HepG2 (cell line): ENCODE results near the gene BPIFB6. TPM values are rescaled to one million over a fixed set of nuclear protein-coding genes. Genes with fewer than 3 reads are reported as not detected.
A peak's percentile ranks its signal among the peaks of the same experiment; 100 is the strongest.

Source experiments
- ATAC-seq: fragments of 200-7000 bp; cut with Tn5 transposase; 3 replicates; pipeline ENCODE4 v1.9.1; 2020; ENCODE audit warnings: mild to moderate bottlenecking, moderate library complexity
- BruUV-seq: library from RNA; stranded (reverse); fragments of 400-500 nt; replicated peaks from 2 replicates; lab custom pipeline; 2021; lab: Mats Ljungman, UMichigan
- CTCF ChIA-PET: fragments of 300-600 bp; formaldehyde crosslinking; extraction: SDS; loops from one replicate; lab custom pipeline; 2021; ENCODE audit warnings: low total read pairs, inconsistent platforms, low intra/inter-chr PET ratio; lab: Yijun Ruan, JAX
- POLR2A ChIA-PET: fragments of 350-600 bp; sonication (Branson Sonifier 250); formaldehyde crosslinking; loops from one replicate; lab custom pipeline; 2020; ENCODE audit warnings: antibody characterized with exemption, inconsistent platforms; lab: Yijun Ruan, JAX
- DNase-seq: peaks from one replicate; pipeline ENCODE4 v3.0.0-alpha.2; 2015; ENCODE audit warnings: low spot score
- FAIRE-seq: peaks from 3 replicates; lab custom pipeline; 2011; peaks lifted over from hg19 to GRCh38; lab: Jason Lieb, UNC
- H2AFZ ChIP-seq: one replicate; pipeline ENCODE4 v1.6.1; 2011; ENCODE audit warnings: low read length, inconsistent platforms
- H3K27ac ChIP-seq: fragments of 300-600 bp; 3 replicates; pipeline ENCODE4 v1.8.0; 2011; ENCODE audit warnings: mixed run types, mild to moderate bottlenecking, mixed read lengths, low read length, inconsistent platforms; ENCODE audit not compliant: insufficient read depth; ENCODE audit errors: extremely low read length
- H3K27me3 ChIP-seq, 2 experiments: fragments of 200-600 bp in 1 of 2; 2 replicates in 1 of 2; 3 replicates in 1 of 2; pipeline versions ENCODE4 v1.6.0 to v1.8.0; 2011; ENCODE audit warnings: low read length in 2 of 2, mild to moderate bottlenecking in 2 of 2, moderate library complexity in 2 of 2, inconsistent platforms in 1 of 2; ENCODE audit not compliant: insufficient read depth in 2 of 2, control insufficient read depth in 1 of 2
- H3K36me3 ChIP-seq, 2 experiments: fragments of 200-600 bp in 1 of 2; replicated peaks in 1 of 2; 2 replicates in 1 of 2; 3 replicates in 1 of 2; pipeline versions ENCODE4 v1.5.1 to v1.8.0; 2011; ENCODE audit warnings: low read length in 2 of 2, inconsistent platforms in 1 of 2; ENCODE audit not compliant: insufficient read depth in 2 of 2, control insufficient read depth in 1 of 2
- H3K4me1 ChIP-seq: 2 replicates; pipeline ENCODE4 v1.5.1; 2012; ENCODE audit warnings: low read length, inconsistent platforms; ENCODE audit not compliant: insufficient read depth
- H3K4me2 ChIP-seq: 2 replicates; pipeline ENCODE4 v1.6.0; 2011; ENCODE audit warnings: low read depth, low read length, inconsistent platforms
- H3K4me3 ChIP-seq, 3 experiments: fragments of 200-600 bp in 1 of 3; sonication (generic), shearing (Covaris generic) in 1 of 3; replicated peaks in 1 of 3; 2 replicates each; pipeline ENCODE4 v1.5.1; 2011 to 2016; ENCODE audit warnings: low read length in 3 of 3, inconsistent platforms in 2 of 3, low read depth in 2 of 3, mild to moderate bottlenecking in 2 of 3, control low read depth in 1 of 3, mixed read lengths in 1 of 3; ENCODE audit not compliant: insufficient read depth in 1 of 3
- H3K79me2 ChIP-seq: one replicate; pipeline ENCODE4 v1.6.1; 2011; ENCODE audit warnings: low read length, inconsistent platforms; ENCODE audit not compliant: insufficient read depth
- H3K9ac ChIP-seq: 2 replicates; pipeline ENCODE4 v1.6.0; 2011; ENCODE audit warnings: mild to moderate bottlenecking, low read depth, low read length, inconsistent platforms; ENCODE audit not compliant: insufficient read depth
- H3K9me3 ChIP-seq: 2 replicates; pipeline ENCODE4 v1.5.1; 2012; ENCODE audit warnings: mild to moderate bottlenecking, low read length
- H4K20me1 ChIP-seq: 2 replicates; pipeline ENCODE4 v1.6.0; 2011; ENCODE audit warnings: inconsistent platforms, mild to moderate bottlenecking, low read length, moderate library complexity; ENCODE audit not compliant: insufficient read depth
- ARHGAP35 ChIP-seq: sonication (generic); formaldehyde crosslinking; IDR thresholded peaks from 2 replicates; pipeline ENCODE4 v1.9.0; 2022; ENCODE audit warnings: mild to moderate bottlenecking, inconsistent platforms, moderate library complexity, missing genetic modification reagents, borderline replicate concordance
- CBFB ChIP-seq: sonication (generic); formaldehyde crosslinking; IDR thresholded peaks from 2 replicates; pipeline ENCODE4 v1.4.0; 2020; ENCODE audit warnings: missing genetic modification reagents
- HNRNPUL1 ChIP-seq: fragments of 200-400 bp; formaldehyde crosslinking; IDR thresholded peaks from 2 replicates; pipeline ENCODE4 v1.6.1; 2017; ENCODE audit warnings: low read depth, mild to moderate bottlenecking, low read length, moderate library complexity
- JDP2 ChIP-seq: sonication (generic); formaldehyde crosslinking; IDR thresholded peaks from 2 replicates; pipeline ENCODE4 v1.8.1; 2022; ENCODE audit warnings: missing genetic modification reagents, borderline replicate concordance
- LCORL ChIP-seq, 2 experiments: fragments of 450-650 bp in 1 of 2; sonication (generic) in 1 of 2; formaldehyde crosslinking in 1 of 2; IDR thresholded peaks; 2 replicates each; pipeline versions ENCODE4 v1.5.0 to v1.6.1; 2017 to 2020; ENCODE audit warnings: antibody characterized with exemption in 1 of 2, missing genetic modification reagents in 1 of 2
- PAF1 ChIP-seq: IDR thresholded peaks from 2 replicates; pipeline ENCODE4 v1.6.1; 2016; ENCODE audit warnings: missing genetic modification reagents, missing compliant biosample characterization
- PPARG ChIP-seq: conservative IDR thresholded peaks from 2 replicates; pipeline ENCODE4 v1.6.1; 2016; ENCODE audit warnings: missing biosample characterization, missing genetic modification reagents
- SIX1 ChIP-seq: sonication (generic); formaldehyde crosslinking; IDR thresholded peaks from 2 replicates; pipeline ENCODE4 v1.4.0; 2020; ENCODE audit warnings: missing genetic modification reagents, borderline replicate concordance
- TBX3 ChIP-seq: fragments of 450-650 bp; IDR thresholded peaks from 2 replicates; pipeline ENCODE4 v1.6.1; 2017; ENCODE audit warnings: antibody characterized with exemption, mild to moderate bottlenecking, inconsistent platforms, borderline replicate concordance
- ZNF160 ChIP-seq: sonication (generic); formaldehyde crosslinking; IDR thresholded peaks from 2 replicates; pipeline ENCODE4 v1.8.0; 2022; ENCODE audit warnings: mild to moderate bottlenecking, inconsistent platforms, missing genetic modification reagents
- ZNF263 ChIP-seq: sonication (generic); formaldehyde crosslinking; IDR thresholded peaks from 2 replicates; pipeline ENCODE4 v1.4.0; 2020; ENCODE audit warnings: missing genetic modification reagents
- ZNF317 ChIP-seq: sonication (generic); formaldehyde crosslinking; IDR thresholded peaks from 2 replicates; pipeline ENCODE4 v1.5.0; 2020; ENCODE audit warnings: mild to moderate bottlenecking, missing genetic modification reagents
- ZNF414 ChIP-seq: sonication (generic); formaldehyde crosslinking; IDR thresholded peaks from 2 replicates; pipeline ENCODE4 v1.5.0; 2020; ENCODE audit warnings: missing genetic modification reagents
- ZNF550 ChIP-seq: sonication (generic); formaldehyde crosslinking; IDR thresholded peaks from 2 replicates; pipeline ENCODE4 v1.4.0; 2020; ENCODE audit warnings: mild to moderate bottlenecking, missing genetic modification reagents, borderline replicate concordance
- ZNF605 ChIP-seq: sonication (generic); formaldehyde crosslinking; IDR thresholded peaks from 2 replicates; pipeline ENCODE4 v1.8.0; 2022; ENCODE audit warnings: mild to moderate bottlenecking, missing genetic modification reagents
- ZNF768 ChIP-seq: sonication (generic); formaldehyde crosslinking; IDR thresholded peaks from 2 replicates; pipeline ENCODE4 v1.4.0; 2020; ENCODE audit warnings: missing genetic modification reagents
- ZNF83 ChIP-seq: sonication (generic); formaldehyde crosslinking; IDR thresholded peaks from 2 replicates; pipeline ENCODE4 v1.4.0; 2020; ENCODE audit warnings: missing genetic modification reagents, mild to moderate bottlenecking, borderline replicate concordance
- WGBS: methylation state at CpG from one replicate; pipeline ENCODE4 v1.1.6; 2017; ENCODE audit warnings: low lambda C conversion rate; 5-methylcytosine and 5-hydroxymethylcytosine counted together
- in situ Hi-C: cut with HindIII; loops from 2 replicates; pipeline ENCODE4 v1.10.0; 2017; ENCODE audit warnings: low pct_unique_long_range_greater_than_20kb; ENCODE audit not compliant: extremely low pct_ligation_motif_present
- intact Hi-C: fragments of 100-400 bp; cut with micrococcal nuclease; formaldehyde crosslinking; loops from one replicate; pipeline ENCODE4 v1.10.0; 2022; ENCODE audit not compliant: unreplicated experiment
- polyA plus RNA-seq, 8 experiments: library from polyadenylated mRNA; depleted of rRNA in 3 of 8; stranded (reverse) in 7 of 8; unstranded in 1 of 8; fragments of >200 nt; fragmentation: Illumina TruSeq in 4 of 8; extraction: Trizol in 4 of 8; gene quantifications; 2 replicates each; pipeline versions ENCODE4 v1.2.1 to v1.2.3, GENCODE V29; 2011 to 2016; ENCODE audit warnings: low read depth in 4 of 8, missing spikeins in 1 of 8, mixed read lengths in 1 of 8; ENCODE audit not compliant: insufficient read depth in 1 of 8
- total RNA-seq, 5 experiments: library from RNA; depleted of rRNA; stranded (reverse); fragments of >200 nt; fragmentation: Illumina TruSeq; extraction: Trizol; gene quantifications; 2 replicates each; pipeline ENCODE4 v1.2.3, GENCODE V29; 2016; ENCODE audit warnings: low read depth in 1 of 5
- TF ChIP-seq, protein P1 (sequence below): sonication (generic); IDR thresholded peaks from 2 replicates; pipeline ENCODE4 v1.6.1; 2016; ENCODE audit warnings: low read depth, borderline replicate concordance

Gene BPIFB6
- total and polyA plus RNA-seq, 2 of the 13 experiments (the other 11 are each of a cell fraction or from before 2014, with no cell fraction given), result 0.13 to 1.7 TPM

DNA sequence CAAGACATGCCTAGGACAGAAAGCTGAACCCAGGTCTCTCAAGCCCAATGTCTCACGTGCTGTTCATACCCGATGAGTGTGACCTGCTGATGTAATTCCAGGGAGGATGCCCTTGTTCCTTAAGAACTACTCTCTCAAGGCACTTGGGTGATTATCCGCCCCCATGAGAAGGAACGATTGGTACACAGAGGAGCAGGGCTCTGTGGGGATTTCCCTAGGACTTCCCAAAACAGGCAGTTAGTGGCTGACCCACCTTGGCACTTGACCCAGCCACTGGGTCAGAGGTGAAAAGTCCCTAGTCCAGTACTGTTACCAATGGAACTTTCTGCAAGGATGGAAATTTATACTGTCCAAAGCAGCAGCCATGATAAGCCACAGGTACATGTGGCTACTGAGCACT, 9.2 kb upstream of the BPIFB6 start (continued):
- TF ChIP-seq SIX1 (CRISPR knock-in tag), result no peak
- TF ChIP-seq ZNF160, result 0 out of 2 replicates have a peak, but pooled peaks have one; percentile 43
- no peak for TF ChIP-seq ZNF414 (CRISPR knock-in tag)
- no peak for TF ChIP-seq ZNF83 (CRISPR knock-in tag)
- TF ChIP-seq ZNF263 (CRISPR knock-in tag), result no peak
- TF ChIP-seq PAF1 (CRISPR knock-in tag), result peak; percentile 59; the same call in 1 of the 2 replicates
- TF ChIP-seq, protein P1, sequence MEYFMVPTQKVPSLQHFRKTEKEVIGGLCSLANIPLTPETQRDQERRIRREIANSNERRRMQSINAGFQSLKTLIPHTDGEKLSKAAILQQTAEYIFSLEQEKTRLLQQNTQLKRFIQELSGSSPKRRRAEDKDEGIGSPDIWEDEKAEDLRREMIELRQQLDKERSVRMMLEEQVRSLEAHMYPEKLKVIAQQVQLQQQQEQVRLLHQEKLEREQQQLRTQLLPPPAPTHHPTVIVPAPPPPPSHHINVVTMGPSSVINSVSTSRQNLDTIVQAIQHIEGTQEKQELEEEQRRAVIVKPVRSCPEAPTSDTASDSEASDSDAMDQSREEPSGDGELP, result no peak
- no peak for TF ChIP-seq ZNF550 (CRISPR knock-in tag)
- TF ChIP-seq ZNF605 (CRISPR knock-in tag), result peak; percentile 46; the same call in 1 of the 2 replicates
- peak; percentile 86 for TF ChIP-seq PPARG
- TF ChIP-seq ARHGAP35 (CRISPR knock-in tag), result no peak

DNA sequence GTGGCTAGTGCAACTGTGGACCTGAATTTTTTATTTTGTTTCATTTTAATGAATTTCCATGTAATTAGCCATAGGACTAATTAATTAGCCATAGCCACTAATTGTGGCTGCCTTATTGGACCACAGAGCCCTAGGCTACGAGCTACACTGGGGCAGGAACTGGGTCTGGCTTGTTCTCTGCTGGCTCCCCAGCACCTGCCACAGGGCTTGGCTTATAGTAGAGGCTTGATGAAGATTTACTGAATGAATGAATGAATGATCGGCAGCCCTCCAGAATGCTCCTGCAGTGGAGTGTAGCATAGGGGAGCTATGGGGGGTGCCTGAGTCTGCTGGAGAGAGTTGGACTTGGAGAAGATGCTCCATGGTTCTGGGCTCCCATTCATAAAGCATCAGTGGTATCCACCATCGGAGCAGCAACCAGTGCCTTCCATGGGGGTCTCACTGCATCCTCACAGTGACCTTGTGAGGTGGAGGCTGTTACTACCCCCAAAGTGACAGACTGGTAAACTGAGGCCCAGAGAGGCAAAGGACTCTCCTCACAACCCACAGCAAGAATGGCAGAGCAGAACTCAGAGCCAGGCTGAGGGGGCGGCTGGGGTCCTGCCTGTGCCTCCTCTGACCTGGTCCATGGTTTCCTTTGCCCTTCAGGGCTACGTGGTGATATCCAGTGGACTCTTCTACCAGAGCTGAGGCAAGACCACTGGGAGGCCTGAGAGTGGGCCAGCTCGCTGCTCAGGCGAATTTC, 8.6 kb upstream of the BPIFB6 start:
- ChIA-PET CTCF (no interaction called here), POLR2A (interaction anchor here (1.4 to 2.5 kb wide), 2 partner anchors 9 to 16 kb away, joined by 3 to 8 read pairs; partner anchors contain the start of gene BPIFB2)
- no peak overlapping the region for H2AFZ ChIP-seq
- H3K27me3 ChIP-seq, result no peaks in the 10 kb centered on the region
- DNase-seq, result no peak
- peaks cover 34 to 53% of the 10 kb centered on the region in 2 experiments for H3K36me3 ChIP-seq
- intact Hi-C loops, result loop anchor here (2.0 kb wide), 1 partner anchor 14 kb away; no protein-coding TSS in a partner anchor
- H3K4me1 ChIP-seq, result peaks cover 20% of the 10 kb centered on the region
- no peaks in the 10 kb centered on the region for H3K9me3 ChIP-seq
- no peak overlapping the region for H3K27ac ChIP-seq
- no peak for FAIRE-seq
- no peak overlapping the region for H3K4me2 ChIP-seq
- no TSS peak for BruUV-seq
- no peak for ATAC-seq
- no peak overlapping the region for H3K9ac ChIP-seq
- H4K20me1 ChIP-seq, result peaks cover 36% of the 10 kb centered on the region; the same call in 1 of the 2 replicates
- no peaks in the 10 kb centered on the region for H3K79me2 ChIP-seq
- no peak overlapping the region for H3K4me3 ChIP-seq
- 95% methylated on average over 7 of the region's 7 CpGs for WGBS
- in situ Hi-C loops, result no loop called here
- TF ChIP-seq TBX3, result no peak
- no peak for TF ChIP-seq HNRNPUL1
- 0 out of 2 replicates have a peak, but pooled peaks have one; percentile 43 for TF ChIP-seq ZNF768 (CRISPR knock-in tag)
- no peak for TF ChIP-seq LCORL (IDR thresholded peaks at IDR 0.05)
- TF ChIP-seq LCORL (CRISPR knock-in tag; IDR thresholded peaks at IDR 0.05), result no peak
- no peak for TF ChIP-seq ZNF317 (CRISPR knock-in tag)
- no peak for TF ChIP-seq CBFB (CRISPR knock-in tag)
- no peak for TF ChIP-seq JDP2 (CRISPR knock-in tag)
